ENCODE results near the gene SKI. TPM values are rescaled to one million over a fixed set of nuclear protein-coding genes. Genes with fewer than 3 reads are reported as not detected.

SKI gene
- polyA plus RNA-seq, 1 donor: 46.1 TPM

DNA sequence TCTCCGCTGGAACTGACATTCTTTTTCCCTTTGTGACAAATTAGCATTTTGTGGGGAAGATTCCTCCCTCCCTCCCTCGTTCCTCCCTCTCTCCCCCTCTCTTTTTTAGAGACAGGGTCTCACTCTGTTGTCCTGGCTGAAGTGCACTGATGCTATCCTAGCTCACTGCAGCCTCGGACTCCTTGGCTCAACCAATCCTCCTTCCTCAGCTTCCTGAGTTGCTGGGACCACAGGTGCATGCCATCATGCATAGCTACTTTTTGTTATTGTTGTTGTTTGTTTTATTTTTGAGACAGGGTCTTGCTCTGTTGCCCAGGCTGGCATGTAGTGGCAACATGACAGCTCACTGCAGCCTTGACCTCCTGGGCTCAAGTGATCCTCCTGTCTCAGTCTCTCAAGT is 6.8 kb upstream of the SKI start:
- Histone ChIP-seq H3K4me3 (ENCODE audit: low read length) (no peak overlapping the region), H3K9me3 (ENCODE audit: control insufficient read depth, low read depth, low read length) (peaks cover under 1% of the 10 kb centered on the region), H3K27ac (ENCODE audit: low read length) (no peak overlapping the region), H3K27me3 (ENCODE audit: control insufficient read depth, insufficient read depth, low read length) (no peaks in the 10 kb centered on the region), H3K4me1 (ENCODE audit: control insufficient read depth, insufficient read depth, low read length) (no peaks in the 10 kb centered on the region), H3K36me3 (ENCODE audit: control insufficient read depth, insufficient read depth, low read length) (no peaks in the 10 kb centered on the region)
- WGBS (ENCODE audit: insufficient coverage, low lambda C conversion rate): 80% methylated on average over 1 of the region's 3 CpGs
- no peak for DNase-seq

DNA sequence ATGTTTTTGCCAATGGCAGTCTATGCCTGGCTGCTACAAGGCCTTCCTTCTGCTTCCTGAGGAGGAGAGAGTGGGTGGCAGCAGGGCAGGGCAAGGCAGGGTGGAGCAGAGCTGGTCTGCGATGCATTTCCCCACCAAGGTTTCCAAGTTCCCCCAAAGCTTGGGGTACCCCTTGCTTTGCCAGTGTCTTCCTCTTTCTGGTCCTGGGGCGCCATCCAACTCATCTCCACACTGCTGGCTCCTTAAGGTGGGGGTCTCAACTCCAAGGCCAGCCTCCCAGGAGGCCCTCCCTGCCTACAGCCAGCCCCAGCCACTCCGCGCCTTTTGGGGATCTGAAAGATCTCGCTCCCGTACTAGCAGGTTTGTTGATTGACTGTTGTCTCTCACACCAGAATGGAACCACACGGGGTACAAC is 3.9 kb upstream of the SKI start:
- Histone ChIP-seq H3K36me3 (ENCODE audit: control insufficient read depth, insufficient read depth, low read length) (no peaks in the 10 kb centered on the region), H3K27me3 (ENCODE audit: control insufficient read depth, insufficient read depth, low read length) (no peaks in the 10 kb centered on the region), H3K9me3 (ENCODE audit: control insufficient read depth, low read depth, low read length) (no peaks in the 10 kb centered on the region), H3K4me3 (ENCODE audit: low read length) (no peak overlapping the region), H3K27ac (ENCODE audit: low read length) (no peak overlapping the region), H3K4me1 (ENCODE audit: control insufficient read depth, insufficient read depth, low read length) (no peaks in the 10 kb centered on the region)
- DNase-seq: no peak
- no CpG with 5 or more reads among the region's 7 CpGs for WGBS (ENCODE audit: insufficient coverage, low lambda C conversion rate)

DNA sequence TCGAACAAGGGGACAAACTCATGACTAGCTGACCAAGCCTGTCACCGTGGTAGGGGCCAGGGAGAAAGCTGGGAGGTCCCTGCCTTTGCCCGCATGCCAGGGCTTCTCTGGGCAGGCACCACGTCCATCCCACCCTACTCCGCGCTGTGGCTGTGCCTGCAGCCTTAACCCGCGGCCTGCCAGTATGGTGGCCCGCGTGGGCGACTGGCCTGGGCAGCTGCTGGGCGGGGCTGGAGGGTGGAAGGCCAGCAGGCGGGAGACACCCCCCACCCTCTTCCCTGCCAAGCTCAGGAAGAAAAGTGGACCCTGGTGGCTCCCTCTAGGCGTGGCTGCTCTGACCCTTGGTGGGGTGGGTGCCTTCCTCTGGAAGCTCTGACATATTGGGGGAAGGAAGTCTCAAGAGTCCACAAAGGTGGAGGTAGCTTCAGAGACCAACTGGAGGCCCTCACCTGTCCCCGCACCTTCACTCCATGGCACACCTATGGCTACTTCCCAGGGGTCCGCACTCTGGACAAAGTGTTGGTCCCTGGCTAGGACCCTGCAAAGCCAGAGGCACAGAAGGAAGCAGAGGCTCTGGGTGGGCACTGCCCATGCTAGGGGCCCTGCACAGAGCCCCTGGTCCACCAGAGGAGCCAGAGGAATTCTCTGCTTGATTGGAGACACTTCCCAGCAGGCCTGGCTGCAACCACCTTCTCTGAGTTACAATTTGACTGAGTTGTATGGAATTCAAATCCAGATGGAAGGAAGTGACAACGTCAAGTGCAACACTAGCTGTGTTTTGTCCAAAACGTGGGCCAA is 3.3 kb upstream of the SKI start:
- H3K9me3 ChIP-seq (ENCODE audit: control insufficient read depth, low read depth, low read length): no peaks in the 10 kb centered on the region
- no peak for DNase-seq
- H3K4me1 ChIP-seq (ENCODE audit: control insufficient read depth, insufficient read depth, low read length): no peaks in the 10 kb centered on the region
- no CpG with 5 or more reads among the region's 18 CpGs for WGBS (ENCODE audit: insufficient coverage, low lambda C conversion rate)
- H3K27ac ChIP-seq (ENCODE audit: low read length): no peak overlapping the region
- no peaks in the 10 kb centered on the region for H3K27me3 ChIP-seq (ENCODE audit: control insufficient read depth, insufficient read depth, low read length)
- H3K4me3 ChIP-seq (ENCODE audit: low read length): no peak overlapping the region
- no peaks in the 10 kb centered on the region for H3K36me3 ChIP-seq (ENCODE audit: control insufficient read depth, insufficient read depth, low read length)

DNA sequence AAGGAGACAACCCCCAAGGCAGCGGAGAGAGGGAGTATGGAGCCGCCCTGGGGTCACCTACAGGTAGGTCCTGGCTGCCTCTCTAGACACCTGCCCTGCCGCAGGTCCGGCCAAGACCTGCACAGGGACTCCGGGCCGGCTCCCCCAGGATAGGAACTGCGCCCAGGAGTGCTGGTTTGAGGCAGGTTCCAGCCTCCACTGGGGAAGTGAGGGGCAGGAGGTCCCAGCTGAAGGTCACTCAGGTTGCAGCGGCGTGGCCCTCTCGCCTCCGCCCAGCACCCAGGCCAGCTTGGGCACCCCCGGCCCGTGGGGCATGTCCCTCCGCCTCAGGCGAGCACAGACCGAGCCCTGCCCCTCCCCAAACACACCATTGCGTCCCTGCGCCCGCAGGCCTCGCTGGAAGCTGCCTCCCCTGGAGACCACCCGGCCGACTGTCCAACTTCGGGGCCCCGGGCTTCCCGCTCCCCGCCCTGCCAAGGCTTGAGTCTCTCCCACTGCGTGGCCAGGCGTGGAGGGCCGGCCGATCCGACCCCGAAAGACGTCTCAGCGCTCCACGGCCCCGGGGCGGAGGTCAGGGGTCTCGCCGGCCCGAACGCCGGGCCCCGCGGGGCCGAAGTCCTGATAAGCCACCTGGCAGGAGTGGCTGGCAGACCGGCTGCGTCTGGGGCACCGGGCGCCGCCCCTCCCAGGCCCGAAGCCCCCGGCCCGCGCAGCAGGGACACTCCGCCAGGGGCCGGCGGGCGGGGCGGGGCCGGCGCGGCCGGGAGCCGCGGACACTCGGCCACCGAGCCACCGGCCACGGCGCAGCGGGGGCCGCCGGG is 1.4 kb upstream of the SKI start:
- peak overlapping the region; percentile 96 for H3K27ac ChIP-seq (ENCODE audit: low read length)
- H3K9me3 ChIP-seq (ENCODE audit: control insufficient read depth, low read depth, low read length): no peaks in the 10 kb centered on the region
- peaks cover 4% of the 10 kb centered on the region for H3K4me1 ChIP-seq (ENCODE audit: control insufficient read depth, insufficient read depth, low read length)
- H3K36me3 ChIP-seq (ENCODE audit: control insufficient read depth, insufficient read depth, low read length): no peaks in the 10 kb centered on the region
- no peaks in the 10 kb centered on the region for H3K27me3 ChIP-seq (ENCODE audit: control insufficient read depth, insufficient read depth, low read length)
- WGBS (ENCODE audit: insufficient coverage, low lambda C conversion rate): no CpG with 5 or more reads among the region's 73 CpGs
- DNase-seq: peak in 1 of 2 donors; percentile 46
- H3K4me3 ChIP-seq (ENCODE audit: low read length): peak overlapping the region; percentile 78

DNA sequence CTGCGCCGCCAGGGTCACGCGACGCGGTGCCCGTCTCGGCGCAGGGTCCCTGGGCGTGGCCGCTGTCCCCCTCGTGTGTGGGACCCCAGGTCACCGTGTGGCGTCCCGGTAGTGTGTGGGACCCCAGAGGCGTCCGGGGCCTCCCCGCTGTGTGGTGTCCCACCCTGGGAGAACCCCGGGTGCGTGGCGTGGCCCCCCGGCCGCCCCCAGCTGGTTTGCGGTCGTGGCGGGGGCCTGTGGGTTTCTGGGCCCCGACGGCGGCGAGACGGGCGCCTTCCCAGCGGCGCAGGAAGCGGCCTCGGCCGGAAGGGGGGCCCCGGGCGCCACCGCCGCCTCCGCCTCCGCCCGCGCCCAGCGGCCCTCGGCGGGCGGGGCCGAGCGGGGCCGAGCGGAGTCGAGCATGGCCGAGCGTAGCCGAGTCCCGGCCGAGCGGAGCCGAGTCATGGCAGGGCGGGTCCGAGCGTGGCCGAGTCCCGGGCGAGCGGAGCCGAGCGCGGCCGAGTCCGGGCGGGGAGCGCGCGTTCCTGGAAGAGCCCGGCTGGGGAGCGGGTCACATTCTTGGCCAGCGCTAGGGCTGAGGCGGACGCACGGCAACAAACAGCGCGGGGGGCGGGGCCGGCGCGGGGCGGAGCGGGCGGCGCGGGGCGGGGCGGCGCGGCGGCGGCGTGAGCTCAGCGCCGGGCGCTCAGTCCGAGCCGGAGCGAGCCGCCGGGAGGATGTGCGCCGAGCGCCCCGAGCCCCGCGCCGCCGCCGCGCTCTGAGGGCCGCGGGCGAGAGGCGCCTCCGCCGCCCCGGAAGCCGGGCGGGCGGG is 568 bp upstream of the SKI start:
- Histone ChIP-seq H3K4me3 (ENCODE audit: low read length) (peak overlapping the region; percentile 78), H3K36me3 (ENCODE audit: control insufficient read depth, insufficient read depth, low read length) (no peaks in the 10 kb centered on the region), H3K9me3 (ENCODE audit: control insufficient read depth, low read depth, low read length) (no peaks in the 10 kb centered on the region), H3K4me1 (ENCODE audit: control insufficient read depth, insufficient read depth, low read length) (peaks cover 12% of the 10 kb centered on the region), H3K27ac (ENCODE audit: low read length) (peak overlapping the region; percentile 96), H3K27me3 (ENCODE audit: control insufficient read depth, insufficient read depth, low read length) (no peaks in the 10 kb centered on the region)
- WGBS (ENCODE audit: insufficient coverage, low lambda C conversion rate): no CpG with 5 or more reads among the region's 129 CpGs
- DNase-seq: peak; percentile 98 to 99

DNA sequence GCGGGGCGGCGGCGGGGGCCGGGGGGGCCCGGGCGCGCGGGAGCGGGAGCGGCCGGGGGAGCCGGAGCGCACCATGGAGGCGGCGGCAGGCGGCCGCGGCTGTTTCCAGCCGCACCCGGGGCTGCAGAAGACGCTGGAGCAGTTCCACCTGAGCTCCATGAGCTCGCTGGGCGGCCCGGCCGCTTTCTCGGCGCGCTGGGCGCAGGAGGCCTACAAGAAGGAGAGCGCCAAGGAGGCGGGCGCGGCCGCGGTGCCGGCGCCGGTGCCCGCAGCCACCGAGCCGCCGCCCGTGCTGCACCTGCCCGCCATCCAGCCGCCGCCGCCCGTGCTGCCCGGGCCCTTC is 546 bp downstream of the SKI start:
- Histone ChIP-seq H3K4me1 (ENCODE audit: control insufficient read depth, insufficient read depth, low read length) (peaks cover 23% of the 10 kb centered on the region), H3K27ac (ENCODE audit: low read length) (no peak overlapping the region), H3K9me3 (ENCODE audit: control insufficient read depth, low read depth, low read length) (no peaks in the 10 kb centered on the region), H3K27me3 (ENCODE audit: control insufficient read depth, insufficient read depth, low read length) (no peaks in the 10 kb centered on the region), H3K4me3 (ENCODE audit: low read length) (peak overlapping the region; percentile 57), H3K36me3 (ENCODE audit: control insufficient read depth, insufficient read depth, low read length) (no peaks in the 10 kb centered on the region)
- no peak for DNase-seq
- WGBS (ENCODE audit: insufficient coverage, low lambda C conversion rate): no CpG with 5 or more reads among the region's 50 CpGs

DNA sequence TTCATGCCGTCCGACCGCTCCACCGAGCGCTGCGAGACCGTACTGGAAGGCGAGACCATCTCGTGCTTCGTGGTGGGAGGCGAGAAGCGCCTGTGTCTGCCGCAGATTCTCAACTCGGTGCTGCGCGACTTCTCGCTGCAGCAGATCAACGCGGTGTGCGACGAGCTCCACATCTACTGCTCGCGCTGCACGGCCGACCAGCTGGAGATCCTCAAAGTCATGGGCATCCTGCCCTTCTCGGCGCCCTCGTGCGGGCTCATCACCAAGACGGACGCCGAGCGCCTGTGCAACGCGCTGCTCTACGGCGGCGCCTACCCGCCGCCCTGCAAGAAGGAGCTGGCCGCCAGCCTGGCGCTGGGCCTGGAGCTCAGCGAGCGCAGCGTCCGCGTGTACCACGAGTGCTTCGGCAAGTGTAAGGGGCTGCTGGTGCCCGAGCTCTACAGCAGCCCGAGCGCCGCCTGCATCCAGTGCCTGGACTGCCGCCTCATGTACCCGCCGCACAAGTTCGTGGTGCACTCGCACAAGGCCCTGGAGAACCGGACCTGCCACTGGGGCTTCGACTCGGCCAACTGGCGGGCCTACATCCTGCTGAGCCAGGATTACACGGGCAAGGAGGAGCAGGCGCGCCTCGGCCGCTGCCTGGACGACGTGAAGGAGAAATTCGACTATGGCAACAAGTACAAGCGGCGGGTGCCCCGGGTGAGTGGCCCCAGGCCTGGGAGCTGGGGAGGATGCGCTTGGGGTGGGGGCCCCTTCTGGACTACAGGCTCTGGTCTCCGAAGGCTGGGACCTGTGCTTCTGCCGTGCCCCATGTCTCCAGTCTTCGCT is 1.1 kb downstream of the SKI start:
- H3K4me3 ChIP-seq (ENCODE audit: low read length): peak overlapping the region; percentile 57
- peak in 1 of 2 donors; percentile 67 for DNase-seq
- no peaks in the 10 kb centered on the region for H3K36me3 ChIP-seq (ENCODE audit: control insufficient read depth, insufficient read depth, low read length)
- peaks cover 29% of the 10 kb centered on the region for H3K4me1 ChIP-seq (ENCODE audit: control insufficient read depth, insufficient read depth, low read length)
- peak overlapping the region; percentile 67 for H3K27ac ChIP-seq (ENCODE audit: low read length)
- no CpG with 5 or more reads among the region's 77 CpGs for WGBS (ENCODE audit: insufficient coverage, low lambda C conversion rate)
- H3K27me3 ChIP-seq (ENCODE audit: control insufficient read depth, insufficient read depth, low read length): no peaks in the 10 kb centered on the region
- H3K9me3 ChIP-seq (ENCODE audit: control insufficient read depth, low read depth, low read length): no peaks in the 10 kb centered on the region

DNA sequence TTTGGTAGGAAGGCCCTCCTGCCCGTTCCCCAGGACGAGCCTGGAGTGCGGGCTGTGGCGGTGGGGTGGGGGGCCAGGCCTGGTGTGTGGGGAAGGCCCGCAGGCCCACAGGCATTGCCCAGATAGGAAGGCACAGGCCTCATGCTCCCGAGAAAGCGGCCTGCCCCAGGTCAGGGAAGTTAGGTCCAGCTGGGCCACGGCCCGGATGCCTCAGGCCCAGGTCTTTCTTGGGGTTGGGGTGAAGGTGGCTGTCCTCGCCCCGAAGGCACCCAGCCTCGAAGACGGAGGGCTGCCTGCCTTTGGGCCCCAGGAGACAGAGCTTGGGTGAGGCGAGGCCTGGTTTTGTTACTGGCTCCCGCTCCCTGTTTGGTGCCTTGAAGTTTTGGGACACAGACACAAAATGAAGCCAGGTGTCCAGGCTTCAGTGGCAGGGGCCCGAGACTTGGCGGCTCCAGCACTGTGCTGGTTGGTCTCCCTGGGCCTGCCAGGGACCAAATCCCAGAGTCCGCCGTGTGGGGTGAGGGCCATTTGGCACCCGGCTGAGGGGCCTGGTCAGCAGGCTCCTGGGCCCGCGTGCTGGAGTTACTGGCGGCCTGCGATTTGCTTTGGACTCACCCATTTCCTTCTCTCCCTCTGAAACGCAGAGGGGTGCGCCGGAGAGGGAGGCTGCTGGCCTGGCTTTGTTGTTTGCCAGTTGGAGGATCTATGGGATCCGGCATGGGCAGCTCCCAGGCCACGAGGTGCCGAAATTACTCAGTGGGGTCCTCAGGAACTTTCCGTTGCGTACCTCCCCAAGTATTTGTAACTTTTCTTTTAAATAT is 2.0 kb downstream of the SKI start:
- no peaks in the 10 kb centered on the region for H3K27me3 ChIP-seq (ENCODE audit: control insufficient read depth, insufficient read depth, low read length)
- H3K27ac ChIP-seq (ENCODE audit: low read length): peak overlapping the region; percentile 67
- H3K36me3 ChIP-seq (ENCODE audit: control insufficient read depth, insufficient read depth, low read length): no peaks in the 10 kb centered on the region
- peaks cover under 1% of the 10 kb centered on the region for H3K9me3 ChIP-seq (ENCODE audit: control insufficient read depth, low read depth, low read length)
- peak overlapping the region; percentile 57 for H3K4me3 ChIP-seq (ENCODE audit: low read length)
- DNase-seq: peak in 1 of 2 donors; percentile 69
- H3K4me1 ChIP-seq (ENCODE audit: control insufficient read depth, insufficient read depth, low read length): peaks cover 36% of the 10 kb centered on the region
- 28% methylated on average over 2 of the region's 32 CpGs for WGBS (ENCODE audit: insufficient coverage, low lambda C conversion rate)

DNA sequence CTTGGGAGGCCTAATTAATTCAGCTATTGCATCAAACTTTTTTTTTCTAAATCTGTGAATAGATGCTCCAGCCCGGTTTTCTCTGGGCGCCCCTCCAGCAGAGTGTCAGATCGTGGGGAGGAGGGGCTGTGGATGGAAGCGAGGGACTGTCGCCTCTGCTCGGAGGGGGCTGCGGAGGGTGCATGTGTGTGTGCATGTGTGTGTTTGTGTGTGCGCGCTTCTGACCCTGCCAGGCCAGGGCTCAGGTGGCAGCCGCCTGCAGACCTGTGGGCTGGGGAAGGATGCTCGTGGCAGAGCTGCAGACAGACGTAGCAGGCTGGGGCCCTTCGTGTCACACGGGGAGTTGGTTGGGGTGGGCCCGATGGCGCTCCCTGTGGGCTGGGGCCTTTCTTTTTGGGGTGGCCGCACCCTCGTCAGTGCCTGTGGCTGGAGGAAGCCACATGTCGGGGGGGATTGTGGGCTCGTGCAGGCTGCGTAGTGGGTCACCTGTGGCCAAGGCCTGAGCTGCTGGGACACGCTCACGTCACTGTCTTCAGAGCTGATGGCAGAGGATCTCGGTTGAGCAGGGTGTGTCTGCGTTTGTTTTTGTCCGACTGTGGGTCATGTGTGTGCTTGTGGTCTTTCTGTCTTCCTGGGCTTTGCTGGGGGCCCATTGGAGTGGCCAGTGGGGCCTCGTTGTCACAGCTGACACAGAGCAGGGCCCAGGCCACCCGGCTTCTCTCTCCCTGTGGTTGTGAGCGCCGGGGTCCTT is 2.8 kb downstream of the SKI start:
- WGBS (ENCODE audit: insufficient coverage, low lambda C conversion rate): no CpG with 5 or more reads among the region's 30 CpGs
- DNase-seq: peak in 1 of 2 donors; percentile 64

More for the DNA sequence above, 2.8 kb downstream of the SKI start:
- Histone ChIP-seq H3K4me3 (ENCODE audit: low read length) (peak overlapping the region; percentile 57), H3K27me3 (ENCODE audit: control insufficient read depth, insufficient read depth, low read length) (no peaks in the 10 kb centered on the region), H3K9me3 (ENCODE audit: control insufficient read depth, low read depth, low read length) (peaks cover 6% of the 10 kb centered on the region), H3K27ac (ENCODE audit: low read length) (peak overlapping the region; percentile 67), H3K4me1 (ENCODE audit: control insufficient read depth, insufficient read depth, low read length) (peaks cover 44% of the 10 kb centered on the region), H3K36me3 (ENCODE audit: control insufficient read depth, insufficient read depth, low read length) (peaks cover 3% of the 10 kb centered on the region)
